ENCODE results near the gene MGA. TPM values are rescaled to one million over a fixed set of nuclear protein-coding genes. Genes with fewer than 3 reads are reported as not detected.

MGA gene
- total RNA-seq, 6 donors from 2014 or later: 22.8 to 54.5 (median 33.4) TPM

- ATAC-seq (ENCODE audit: low FRiP score in 2 of 2): no peak
- 72% methylated on average over 1 of the region's 1 CpG for WGBS, 2 donors
- Histone ChIP-seq H3K4me1 (peaks cover 32 to 52% (median 42%) of the 10 kb centered on the region in 4 donors), H3K27me3 (no peaks in the 10 kb centered on the region), H3K27ac (no peak overlapping the region), H3K9me3 (no peaks in the 10 kb centered on the region), H3K4me3 (no peak overlapping the region), H3K36me3 (no peaks in the 10 kb centered on the region)
- no peak for DNase-seq
- TF ChIP-seq POLR2AphosphoS5 (IDR thresholded peaks at IDR 0.05) (no peak), CTCF (IDR thresholded peaks at IDR 0.05) (no peak), EP300 (IDR thresholded peaks at IDR 0.05) (no peak), POLR2A (IDR thresholded peaks at IDR 0.05) (no peak)
Measured at GRCh38 chr15:41778521-41778920, 118.3 kb downstream of the MGA start.

DNA sequence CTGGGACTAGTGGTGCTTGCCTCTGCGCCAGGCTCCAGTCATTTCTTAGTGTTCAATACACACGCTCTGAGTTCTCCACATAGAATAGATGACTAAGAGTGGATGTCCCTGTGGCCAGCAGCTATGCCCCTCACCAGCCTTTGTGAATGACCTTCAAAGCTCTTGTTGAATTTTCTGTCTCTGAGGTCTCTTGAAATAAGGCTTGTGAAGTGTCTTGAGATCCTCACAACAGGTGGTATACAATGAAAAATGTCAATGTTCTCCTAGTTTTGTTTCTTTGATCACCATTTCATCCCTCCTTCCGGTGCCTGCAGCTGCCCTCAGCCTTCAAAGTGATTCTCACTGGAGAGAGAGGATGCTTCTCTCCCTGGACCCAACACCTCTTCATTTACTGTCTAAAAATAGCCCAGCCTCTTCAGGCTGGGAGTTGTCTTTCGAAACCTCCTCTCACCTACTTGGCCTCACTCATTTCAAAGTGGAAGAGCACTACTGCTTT lies 119.5 kb downstream of the MGA start:
- ATAC-seq (ENCODE audit: low FRiP score in 2 of 2): no peak
- Histone ChIP-seq H3K27ac (no peak overlapping the region), H3K4me3 (no peak overlapping the region), H3K27me3 (no peaks in the 10 kb centered on the region), H3K9me3 (no peaks in the 10 kb centered on the region), H3K4me1 (peaks cover 27 to 47% (median 38%) of the 10 kb centered on the region in 4 donors), H3K36me3 (no peaks in the 10 kb centered on the region)
- 73 to 75% methylated on average over 4 of the region's 4 CpGs for WGBS, 2 donors
- TF ChIP-seq POLR2AphosphoS5 (IDR thresholded peaks at IDR 0.05) (no peak), POLR2A (IDR thresholded peaks at IDR 0.05) (no peak), CTCF (IDR thresholded peaks at IDR 0.05) (no peak), EP300 (IDR thresholded peaks at IDR 0.05) (no peak)
- no peak for DNase-seq

DNA sequence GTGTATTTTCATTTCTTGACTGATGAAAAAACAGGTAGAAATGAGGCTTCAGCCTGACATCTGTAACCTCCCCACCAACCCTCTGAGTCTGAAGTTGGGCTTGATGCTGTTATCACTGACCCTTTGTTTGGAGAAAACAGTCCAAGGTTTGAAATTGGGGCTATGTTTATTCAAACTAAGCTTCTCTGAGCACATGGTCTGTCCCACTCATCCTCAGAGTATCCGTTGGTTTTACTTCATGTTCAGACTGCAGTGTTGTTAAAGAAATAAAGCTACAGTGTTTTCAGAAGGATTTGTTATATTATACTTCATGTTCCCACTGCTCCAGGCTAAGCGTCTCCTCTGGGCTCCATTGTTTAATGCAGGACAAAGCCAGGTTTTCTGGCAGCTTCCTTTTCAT lies 120.1 kb downstream of the MGA start:
- H3K27ac ChIP-seq: peak overlapping the region in 1 of 4 donors; percentile 53
- no peak overlapping the region for H3K4me3 ChIP-seq
- H3K4me1 ChIP-seq: peaks cover 22 to 41% (median 34%) of the 10 kb centered on the region in 4 donors
- TF ChIP-seq EP300 (IDR thresholded peaks at IDR 0.05) (no peak), CTCF (IDR thresholded peaks at IDR 0.05) (no peak), POLR2A (IDR thresholded peaks at IDR 0.05) (no peak), POLR2AphosphoS5 (IDR thresholded peaks at IDR 0.05) (no peak)
- no peaks in the 10 kb centered on the region for H3K9me3 ChIP-seq
- no peaks in the 10 kb centered on the region for H3K36me3 ChIP-seq
- DNase-seq: no peak
- no peak for ATAC-seq (ENCODE audit: low FRiP score in 2 of 2)
- WGBS, 2 donors: 47 to 54% methylated on average over 2 of the region's 2 CpGs
- H3K27me3 ChIP-seq: no peaks in the 10 kb centered on the region

DNA sequence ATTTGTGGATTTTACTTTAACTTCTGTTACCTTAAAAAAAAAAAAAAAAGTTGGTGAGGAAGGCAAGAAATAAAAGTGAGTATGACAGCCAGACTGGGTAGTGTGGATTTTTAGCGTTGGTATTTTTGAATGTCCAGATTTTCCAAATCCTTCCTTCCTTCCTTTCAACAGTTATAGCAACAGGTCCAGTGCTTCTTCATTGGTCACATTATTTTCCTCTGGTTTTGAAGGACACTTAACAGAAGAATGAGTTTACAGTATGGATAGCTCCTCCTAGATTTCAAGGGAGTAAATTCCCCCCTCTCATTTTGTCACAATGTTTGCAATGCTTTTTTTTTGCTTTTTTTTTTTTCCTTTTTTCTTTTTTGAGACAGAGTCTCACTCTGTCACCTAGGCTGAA lies 120.5 kb downstream of the MGA start:
- Histone ChIP-seq H3K4me1 (peaks cover 17 to 36% (median 30%) of the 10 kb centered on the region in 4 donors), H3K36me3 (no peaks in the 10 kb centered on the region), H3K27ac (peak overlapping the region in 1 of 4 donors; percentile 53), H3K27me3 (no peaks in the 10 kb centered on the region), H3K9me3 (no peaks in the 10 kb centered on the region), H3K4me3 (no peak overlapping the region)
- TF ChIP-seq POLR2A (IDR thresholded peaks at IDR 0.05) (no peak), CTCF (IDR thresholded peaks at IDR 0.05) (no peak), POLR2AphosphoS5 (IDR thresholded peaks at IDR 0.05) (no peak), EP300 (IDR thresholded peaks at IDR 0.05) (no peak)
- 4 to 16% methylated on average over 1 of the region's 1 CpG for WGBS, 2 donors
- ATAC-seq (ENCODE audit: low FRiP score in 2 of 2) (no peak), DNase-seq (no peak)

Data from upper lobe of left lung (tissue), 6 donors.